HepG2 (cell line): ENCODE measurements around the gene ZNF213. TPM values are rescaled to one million over a fixed set of nuclear protein-coding genes. Genes with fewer than 3 reads are reported as not detected.
A peak's percentile ranks its signal among the peaks of the same experiment; 100 is the strongest.

ENCODE experiments used
- ATRX ChIP-seq: sonication (generic); formaldehyde crosslinking; IDR thresholded peaks from 2 replicates; pipeline ENCODE4 v1.4.0; 2020; ENCODE audit warnings: missing genetic modification reagents, borderline replicate concordance
- CHCHD3 ChIP-seq: sonication (generic); formaldehyde crosslinking; IDR thresholded peaks from 2 replicates; pipeline ENCODE4 v1.8.0; 2022; ENCODE audit warnings: mild to moderate bottlenecking, missing genetic modification reagents, moderate library complexity
- DPF2 ChIP-seq: sonication (generic); formaldehyde crosslinking; IDR thresholded peaks from 2 replicates; pipeline ENCODE4 v1.4.0; 2020; ENCODE audit warnings: mild to moderate bottlenecking, low read depth, missing genetic modification reagents, borderline replicate concordance
- GABPA ChIP-seq, 2 experiments: IDR thresholded peaks; 2 replicates each; pipeline ENCODE4 v1.6.1; 2011 to 2016; ENCODE audit warnings: low read depth in 2 of 2, low read length in 1 of 2, missing biosample characterization in 1 of 2, missing genetic modification characterization in 1 of 2
- HES4 ChIP-seq: sonication (generic); formaldehyde crosslinking; IDR thresholded peaks from 2 replicates; pipeline ENCODE4 v1.9.0; 2021; ENCODE audit warnings: mild to moderate bottlenecking, missing genetic modification reagents, borderline replicate concordance
- MED1 ChIP-seq: sonication (generic); formaldehyde crosslinking; IDR thresholded peaks from 2 replicates; pipeline ENCODE4 v1.4.0; 2020; ENCODE audit warnings: missing genetic modification reagents
- MIER3 ChIP-seq: IDR thresholded peaks from 2 replicates; pipeline ENCODE4 v1.6.1; 2016; ENCODE audit warnings: missing compliant biosample characterization, borderline replicate concordance
- MLLT10 ChIP-seq: sonication (generic); formaldehyde crosslinking; IDR thresholded peaks from 2 replicates; pipeline ENCODE4 v1.4.0; 2020; ENCODE audit warnings: missing genetic modification reagents
- MYC ChIP-seq: sonication (generic); formaldehyde crosslinking; IDR thresholded peaks from 2 replicates; pipeline ENCODE4 v1.9.0; 2021; ENCODE audit warnings: missing genetic modification reagents, borderline replicate concordance
- NAIF1 ChIP-seq: sonication (generic); formaldehyde crosslinking; IDR thresholded peaks from 2 replicates; pipeline ENCODE4 v1.5.0; 2020; ENCODE audit warnings: mild to moderate bottlenecking, missing genetic modification reagents, borderline replicate concordance
- PAF1 ChIP-seq: IDR thresholded peaks from 2 replicates; pipeline ENCODE4 v1.6.1; 2016; ENCODE audit warnings: missing genetic modification reagents, missing compliant biosample characterization
- PHF8 ChIP-seq: sonication (generic); formaldehyde crosslinking; IDR thresholded peaks from 2 replicates; pipeline ENCODE4 v1.5.0; 2020; ENCODE audit warnings: missing genetic modification reagents
- ZFP37 ChIP-seq: sonication (generic); formaldehyde crosslinking; IDR thresholded peaks from 2 replicates; pipeline ENCODE4 v1.4.0; 2020; ENCODE audit warnings: missing genetic modification reagents, borderline replicate concordance
- ZKSCAN8 ChIP-seq: IDR thresholded peaks from 2 replicates; pipeline ENCODE4 v1.6.1; 2016; ENCODE audit warnings: borderline replicate concordance, missing genetic modification reagents, missing compliant biosample characterization
- ZNF543 ChIP-seq: sonication (generic); formaldehyde crosslinking; IDR thresholded peaks from 2 replicates; pipeline ENCODE4 v1.4.0; 2020; ENCODE audit warnings: mild to moderate bottlenecking, missing genetic modification reagents
- polyA plus RNA-seq, 8 experiments: library from polyadenylated mRNA; depleted of rRNA in 3 of 8; stranded (reverse) in 7 of 8; unstranded in 1 of 8; fragments of >200 nt; fragmentation: Illumina TruSeq in 4 of 8; extraction: Trizol in 4 of 8; gene quantifications; 2 replicates each; pipeline versions ENCODE4 v1.2.1 to v1.2.3, GENCODE V29; 2011 to 2016; ENCODE audit warnings: low read depth in 4 of 8, missing spikeins in 1 of 8, mixed read lengths in 1 of 8; ENCODE audit not compliant: insufficient read depth in 1 of 8
- total RNA-seq, 5 experiments: library from RNA; depleted of rRNA; stranded (reverse); fragments of >200 nt; fragmentation: Illumina TruSeq; extraction: Trizol; gene quantifications; 2 replicates each; pipeline ENCODE4 v1.2.3, GENCODE V29; 2016; ENCODE audit warnings: low read depth in 1 of 5
- TF ChIP-seq, protein P1 (sequence below): IDR thresholded peaks from 2 replicates; pipeline ENCODE4 v1.6.1; 2016; ENCODE audit warnings: missing compliant biosample characterization, missing genetic modification reagents, borderline replicate concordance
- TF ChIP-seq, protein P2 (sequence below): IDR thresholded peaks from 2 replicates; pipeline ENCODE4 v1.6.1; 2016; ENCODE audit warnings: missing genetic modification reagents, missing compliant biosample characterization
- TF ChIP-seq, protein P3 (sequence below): sonication (generic); formaldehyde crosslinking; IDR thresholded peaks from 2 replicates; pipeline ENCODE4 v1.4.0; 2020; ENCODE audit warnings: missing genetic modification reagents, borderline replicate concordance
- TF ChIP-seq, protein P4 (sequence below): sonication (generic); formaldehyde crosslinking; IDR thresholded peaks from 2 replicates; pipeline ENCODE4 v1.8.0; 2022; ENCODE audit warnings: missing genetic modification reagents, mild to moderate bottlenecking, borderline replicate concordance
- TF ChIP-seq, protein P5 (sequence below): fragments of 450-650 bp; IDR thresholded peaks from 2 replicates; pipeline ENCODE4 v1.6.1; 2016
- TF ChIP-seq, protein P6 (sequence below): sonication (generic); formaldehyde crosslinking; IDR thresholded peaks from 2 replicates; pipeline ENCODE4 v1.9.0; 2021; ENCODE audit warnings: missing genetic modification reagents, mild to moderate bottlenecking, borderline replicate concordance

Gene ZNF213
- total and polyA plus RNA-seq, 2 of the 13 experiments (the other 11 are each of a cell fraction or from before 2014, with no cell fraction given): 0.59 to 0.97 TPM

DNA sequence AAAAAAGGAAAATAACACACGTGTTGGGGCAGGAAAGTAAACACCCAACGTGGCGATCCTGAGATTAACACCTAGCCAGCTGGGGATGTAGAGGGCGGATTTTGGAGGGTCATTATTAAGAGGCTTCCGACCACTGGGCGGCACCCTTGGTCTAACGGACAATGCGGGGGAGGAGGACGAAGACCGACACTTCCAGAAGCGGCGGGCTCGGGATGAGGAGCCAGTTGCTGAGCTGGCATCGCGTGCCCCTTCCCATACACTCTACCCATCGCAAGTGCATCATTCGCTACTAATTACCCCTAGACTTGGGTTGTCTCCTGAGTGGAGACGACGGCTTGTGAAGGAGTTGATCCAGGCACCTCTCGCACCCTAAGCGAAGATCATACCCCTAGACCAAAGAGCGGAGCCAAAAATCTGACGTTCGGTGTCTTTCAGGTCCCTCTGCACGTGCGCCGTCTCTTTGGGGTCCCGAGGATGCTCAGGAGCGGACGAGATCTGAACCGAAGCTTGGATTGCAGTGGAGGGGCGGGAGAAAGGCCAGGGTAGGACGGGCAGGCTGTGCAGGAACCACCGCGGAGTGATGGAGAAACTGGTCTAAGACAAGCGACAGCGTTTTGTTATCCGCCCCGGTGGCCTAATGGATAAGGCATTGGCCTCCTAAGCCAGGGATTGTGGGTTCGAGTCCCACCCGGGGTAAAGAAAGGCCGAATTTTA, 17.6 kb downstream of the ZNF213 start (continued):
- TF ChIP-seq MED1 (CRISPR knock-in tag) (peak; percentile 79), DPF2 (CRISPR knock-in tag) (no peak), MLLT10 (CRISPR knock-in tag) (no peak), CHCHD3 (no peak), MYC (CRISPR knock-in tag) (peak; percentile 48; the same call in 1 of the 2 replicates), ZFP37 (CRISPR knock-in tag) (no peak), NAIF1 (CRISPR knock-in tag) (peak; percentile 95), ZNF543 (CRISPR knock-in tag) (no peak), ZKSCAN8 (CRISPR knock-in tag) (peak; percentile 85; the same call in 1 of the 2 replicates), MIER3 (CRISPR knock-in tag) (peak; percentile 57; the same call in 1 of the 2 replicates), PAF1 (CRISPR knock-in tag) (no peak), ATRX (CRISPR knock-in tag) (no peak), GABPA (IDR thresholded peaks at IDR 0.05; ENCODE audit: low read depth, low read length) (no peak), GABPA (CRISPR knock-in tag; IDR thresholded peaks at IDR 0.05; ENCODE audit: low read depth) (no peak), PHF8 (peak; percentile 39; the same call in 1 of the 2 replicates), HES4 (CRISPR knock-in tag) (peak; percentile 76; the same call in 1 of the 2 replicates)
- TF ChIP-seq, protein P1, sequence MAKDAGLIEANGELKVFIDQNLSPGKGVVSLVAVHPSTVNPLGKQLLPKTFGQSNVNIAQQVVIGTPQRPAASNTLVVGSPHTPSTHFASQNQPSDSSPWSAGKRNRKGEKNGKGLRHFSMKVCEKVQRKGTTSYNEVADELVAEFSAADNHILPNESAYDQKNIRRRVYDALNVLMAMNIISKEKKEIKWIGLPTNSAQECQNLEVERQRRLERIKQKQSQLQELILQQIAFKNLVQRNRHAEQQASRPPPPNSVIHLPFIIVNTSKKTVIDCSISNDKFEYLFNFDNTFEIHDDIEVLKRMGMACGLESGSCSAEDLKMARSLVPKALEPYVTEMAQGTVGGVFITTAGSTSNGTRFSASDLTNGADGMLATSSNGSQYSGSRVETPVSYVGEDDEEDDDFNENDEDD (CRISPR knock-in tag): 0 out of 2 replicates have a peak, but pooled peaks have one; percentile 13
- TF ChIP-seq, protein P2, sequence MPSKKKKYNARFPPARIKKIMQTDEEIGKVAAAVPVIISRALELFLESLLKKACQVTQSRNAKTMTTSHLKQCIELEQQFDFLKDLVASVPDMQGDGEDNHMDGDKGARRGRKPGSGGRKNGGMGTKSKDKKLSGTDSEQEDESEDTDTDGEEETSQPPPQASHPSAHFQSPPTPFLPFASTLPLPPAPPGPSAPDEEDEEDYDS (CRISPR knock-in tag): peak; percentile 74
- TF ChIP-seq, protein P3, sequence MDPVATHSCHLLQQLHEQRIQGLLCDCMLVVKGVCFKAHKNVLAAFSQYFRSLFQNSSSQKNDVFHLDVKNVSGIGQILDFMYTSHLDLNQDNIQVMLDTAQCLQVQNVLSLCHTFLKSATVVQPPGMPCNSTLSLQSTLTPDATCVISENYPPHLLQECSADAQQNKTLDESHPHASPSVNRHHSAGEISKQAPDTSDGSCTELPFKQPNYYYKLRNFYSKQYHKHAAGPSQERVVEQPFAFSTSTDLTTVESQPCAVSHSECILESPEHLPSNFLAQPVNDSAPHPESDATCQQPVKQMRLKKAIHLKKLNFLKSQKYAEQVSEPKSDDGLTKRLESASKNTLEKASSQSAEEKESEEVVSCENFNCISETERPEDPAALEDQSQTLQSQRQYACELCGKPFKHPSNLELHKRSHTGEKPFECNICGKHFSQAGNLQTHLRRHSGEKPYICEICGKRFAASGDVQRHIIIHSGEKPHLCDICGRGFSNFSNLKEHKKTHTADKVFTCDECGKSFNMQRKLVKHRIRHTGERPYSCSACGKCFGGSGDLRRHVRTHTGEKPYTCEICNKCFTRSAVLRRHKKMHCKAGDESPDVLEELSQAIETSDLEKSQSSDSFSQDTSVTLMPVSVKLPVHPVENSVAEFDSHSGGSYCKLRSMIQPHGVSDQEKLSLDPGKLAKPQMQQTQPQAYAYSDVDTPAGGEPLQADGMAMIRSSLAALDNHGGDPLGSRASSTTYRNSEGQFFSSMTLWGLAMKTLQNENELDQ (CRISPR knock-in tag): no peak
- TF ChIP-seq, protein P4, sequence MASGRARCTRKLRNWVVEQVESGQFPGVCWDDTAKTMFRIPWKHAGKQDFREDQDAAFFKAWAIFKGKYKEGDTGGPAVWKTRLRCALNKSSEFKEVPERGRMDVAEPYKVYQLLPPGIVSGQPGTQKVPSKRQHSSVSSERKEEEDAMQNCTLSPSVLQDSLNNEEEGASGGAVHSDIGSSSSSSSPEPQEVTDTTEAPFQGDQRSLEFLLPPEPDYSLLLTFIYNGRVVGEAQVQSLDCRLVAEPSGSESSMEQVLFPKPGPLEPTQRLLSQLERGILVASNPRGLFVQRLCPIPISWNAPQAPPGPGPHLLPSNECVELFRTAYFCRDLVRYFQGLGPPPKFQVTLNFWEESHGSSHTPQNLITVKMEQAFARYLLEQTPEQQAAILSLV (CRISPR knock-in tag): 0 out of 2 replicates have a peak, but pooled peaks have one; percentile 58
- TF ChIP-seq, protein P5, sequence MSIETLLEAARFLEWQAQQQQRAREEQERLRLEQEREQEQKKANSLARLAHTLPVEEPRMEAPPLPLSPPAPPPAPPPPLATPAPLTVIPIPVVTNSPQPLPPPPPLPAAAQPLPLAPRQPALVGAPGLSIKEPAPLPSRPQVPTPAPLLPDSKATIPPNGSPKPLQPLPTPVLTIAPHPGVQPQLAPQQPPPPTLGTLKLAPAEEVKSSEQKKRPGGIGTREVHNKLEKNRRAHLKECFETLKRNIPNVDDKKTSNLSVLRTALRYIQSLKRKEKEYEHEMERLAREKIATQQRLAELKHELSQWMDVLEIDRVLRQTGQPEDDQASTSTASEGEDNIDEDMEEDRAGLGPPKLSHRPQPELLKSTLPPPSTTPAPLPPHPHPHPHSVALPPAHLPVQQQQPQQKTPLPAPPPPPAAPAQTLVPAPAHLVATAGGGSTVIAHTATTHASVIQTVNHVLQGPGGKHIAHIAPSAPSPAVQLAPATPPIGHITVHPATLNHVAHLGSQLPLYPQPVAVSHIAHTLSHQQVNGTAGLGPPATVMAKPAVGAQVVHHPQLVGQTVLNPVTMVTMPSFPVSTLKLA: peak; percentile 40; the same call in 1 of the 2 replicates
- TF ChIP-seq, protein P6, sequence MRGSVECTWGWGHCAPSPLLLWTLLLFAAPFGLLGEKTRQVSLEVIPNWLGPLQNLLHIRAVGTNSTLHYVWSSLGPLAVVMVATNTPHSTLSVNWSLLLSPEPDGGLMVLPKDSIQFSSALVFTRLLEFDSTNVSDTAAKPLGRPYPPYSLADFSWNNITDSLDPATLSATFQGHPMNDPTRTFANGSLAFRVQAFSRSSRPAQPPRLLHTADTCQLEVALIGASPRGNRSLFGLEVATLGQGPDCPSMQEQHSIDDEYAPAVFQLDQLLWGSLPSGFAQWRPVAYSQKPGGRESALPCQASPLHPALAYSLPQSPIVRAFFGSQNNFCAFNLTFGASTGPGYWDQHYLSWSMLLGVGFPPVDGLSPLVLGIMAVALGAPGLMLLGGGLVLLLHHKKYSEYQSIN: no peak
